ENCODE data around the gene SLC19A1.

The SLC19A1 gene

DNA sequence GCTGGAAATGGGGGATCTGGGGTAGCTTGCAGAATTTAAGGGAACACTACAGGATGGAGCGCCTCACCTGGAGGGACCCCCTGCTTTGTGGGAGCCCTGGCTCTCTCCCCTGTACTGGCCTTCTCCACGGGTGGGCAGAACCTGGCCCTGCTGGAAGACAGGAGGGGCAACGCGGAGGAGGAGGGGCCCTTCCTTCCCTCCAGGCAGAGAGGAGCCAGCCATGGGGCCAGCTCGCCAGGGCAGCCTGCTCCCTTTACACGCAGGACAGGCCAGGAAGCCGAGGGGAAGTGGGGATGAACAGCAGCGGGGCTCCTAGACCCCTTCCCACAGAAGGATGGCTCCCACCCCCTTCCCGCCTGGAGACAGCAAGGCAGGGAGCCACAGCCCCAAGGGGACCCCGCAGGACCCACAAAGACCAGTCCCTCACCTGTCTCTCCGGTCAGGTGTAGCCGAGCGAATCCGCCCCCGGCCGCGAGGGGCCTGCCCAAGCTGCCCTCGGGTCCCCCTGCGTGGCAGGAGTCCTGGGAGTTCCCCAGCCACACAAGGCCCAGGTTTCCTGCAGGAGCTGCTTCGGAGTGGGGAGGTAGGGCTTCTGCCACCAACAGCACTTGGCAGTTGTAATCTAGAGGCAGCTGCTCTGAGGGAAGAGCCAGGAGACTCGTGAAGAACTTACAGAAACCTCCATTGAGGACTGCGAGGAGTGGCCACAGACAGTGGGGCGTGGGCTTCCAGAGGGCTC is 1.6 kb upstream of the SLC19A1 start:
- DNase-seq (ENCODE audit: low read depth in 2 of 2): no peak
- TF ChIP-seq, protein P1, sequence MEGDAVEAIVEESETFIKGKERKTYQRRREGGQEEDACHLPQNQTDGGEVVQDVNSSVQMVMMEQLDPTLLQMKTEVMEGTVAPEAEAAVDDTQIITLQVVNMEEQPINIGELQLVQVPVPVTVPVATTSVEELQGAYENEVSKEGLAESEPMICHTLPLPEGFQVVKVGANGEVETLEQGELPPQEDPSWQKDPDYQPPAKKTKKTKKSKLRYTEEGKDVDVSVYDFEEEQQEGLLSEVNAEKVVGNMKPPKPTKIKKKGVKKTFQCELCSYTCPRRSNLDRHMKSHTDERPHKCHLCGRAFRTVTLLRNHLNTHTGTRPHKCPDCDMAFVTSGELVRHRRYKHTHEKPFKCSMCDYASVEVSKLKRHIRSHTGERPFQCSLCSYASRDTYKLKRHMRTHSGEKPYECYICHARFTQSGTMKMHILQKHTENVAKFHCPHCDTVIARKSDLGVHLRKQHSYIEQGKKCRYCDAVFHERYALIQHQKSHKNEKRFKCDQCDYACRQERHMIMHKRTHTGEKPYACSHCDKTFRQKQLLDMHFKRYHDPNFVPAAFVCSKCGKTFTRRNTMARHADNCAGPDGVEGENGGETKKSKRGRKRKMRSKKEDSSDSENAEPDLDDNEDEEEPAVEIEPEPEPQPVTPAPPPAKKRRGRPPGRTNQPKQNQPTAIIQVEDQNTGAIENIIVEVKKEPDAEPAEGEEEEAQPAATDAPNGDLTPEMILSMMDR (IDR thresholded peaks at IDR 0.05; ENCODE audit: low read depth, low read length): no peak
- no peak overlapping the region for H3K4me3 ChIP-seq (replicated peaks in 1 of 2; ENCODE audit: low read depth in 2 of 2, low read length in 2 of 2)

DNA sequence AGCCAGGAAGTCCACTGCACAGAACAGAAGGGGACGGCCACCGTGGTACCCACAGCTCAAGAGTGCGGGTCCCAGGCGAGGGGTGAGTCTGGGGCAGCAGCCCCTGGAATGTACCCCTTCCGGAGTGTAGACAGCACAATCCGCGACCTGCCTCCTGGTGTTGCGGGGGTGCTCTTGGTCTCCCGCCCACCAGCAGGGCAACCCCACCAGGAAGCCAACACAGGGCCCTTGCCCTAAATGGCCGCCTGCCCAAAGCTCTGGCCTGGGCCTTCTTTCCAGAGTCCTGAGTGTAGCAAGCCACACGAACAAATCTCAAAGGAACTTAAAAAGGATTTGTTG is 1.1 kb upstream of the SLC19A1 start:
- TF ChIP-seq, protein P1 (IDR thresholded peaks at IDR 0.05; ENCODE audit: low read depth, low read length): no peak
- no peak overlapping the region for H3K4me3 ChIP-seq (replicated peaks in 1 of 2; ENCODE audit: low read depth in 2 of 2, low read length in 2 of 2)
- no peak for DNase-seq (ENCODE audit: low read depth in 2 of 2)

GRCh38 chr21:45542667-45543370 is 579 bp upstream of the SLC19A1 start:
- peak overlapping the region; percentile 29 to 58 for H3K4me3 ChIP-seq (replicated peaks in 1 of 2; ENCODE audit: low read depth in 2 of 2, low read length in 2 of 2)
- no peak for DNase-seq (ENCODE audit: low read depth in 2 of 2)

DNA sequence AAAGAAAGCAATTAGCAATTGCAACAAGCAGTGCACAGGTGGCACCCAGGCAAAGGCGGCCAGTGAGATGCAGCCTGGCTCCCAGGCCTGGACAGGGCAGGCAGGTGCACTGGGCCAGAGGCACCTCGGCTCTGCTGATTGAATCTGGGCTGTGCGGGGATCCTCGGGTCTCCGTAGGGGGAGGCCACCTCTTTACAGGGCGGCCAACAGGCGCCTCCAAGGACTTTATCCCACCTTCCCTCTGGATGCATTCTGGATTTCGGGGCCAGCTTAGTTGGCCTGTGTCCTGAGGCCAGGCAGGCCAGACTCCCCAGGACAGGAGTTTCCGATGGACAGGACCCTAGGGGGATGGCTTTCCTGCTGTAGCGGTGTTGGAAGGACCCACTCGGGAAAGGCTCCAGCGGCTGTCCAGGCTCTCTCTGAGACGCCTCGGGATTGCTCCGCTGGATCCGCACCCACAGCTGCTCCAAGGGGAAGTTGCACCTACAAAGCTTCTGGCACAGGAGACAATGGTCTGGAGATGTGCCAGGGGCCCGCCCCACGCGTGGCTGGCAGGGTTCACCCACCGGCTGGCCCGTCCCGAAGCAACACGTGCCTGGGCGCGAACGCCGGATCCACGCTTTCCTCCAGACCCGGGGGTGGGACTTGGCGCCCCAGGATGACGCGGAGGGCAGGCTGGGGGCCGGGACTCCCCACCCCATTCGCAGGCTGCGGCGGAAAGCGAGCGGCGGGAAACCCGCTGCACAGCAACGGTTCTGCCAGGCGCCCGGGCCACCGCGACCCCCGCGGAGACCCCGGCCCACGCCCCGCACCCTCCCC is 810 bp downstream of the SLC19A1 start:
- TF ChIP-seq, protein P1 (IDR thresholded peaks at IDR 0.05; ENCODE audit: low read depth, low read length): no peak
- peak overlapping the region; percentile 38 to 58 for H3K4me3 ChIP-seq (replicated peaks in 1 of 2; ENCODE audit: low read depth in 2 of 2, low read length in 2 of 2)
- peak; percentile 57 to 72 for DNase-seq (ENCODE audit: low read depth in 2 of 2)

More at GRCh38 chr21:45542667-45543370, 579 bp upstream of the SLC19A1 start:
- TF ChIP-seq, protein P1 (IDR thresholded peaks at IDR 0.05; ENCODE audit: low read depth, low read length): no peak

- H3K4me3 ChIP-seq (replicated peaks in 1 of 2; ENCODE audit: low read depth in 2 of 2, low read length in 2 of 2): no peak overlapping the region
- DNase-seq (ENCODE audit: low read depth in 2 of 2): no peak
- TF ChIP-seq, protein P1 (IDR thresholded peaks at IDR 0.05; ENCODE audit: low read depth, low read length): no peak
Measured at GRCh38 chr21:45540601-45540970, 1.7 kb downstream of the SLC19A1 start.

DNA sequence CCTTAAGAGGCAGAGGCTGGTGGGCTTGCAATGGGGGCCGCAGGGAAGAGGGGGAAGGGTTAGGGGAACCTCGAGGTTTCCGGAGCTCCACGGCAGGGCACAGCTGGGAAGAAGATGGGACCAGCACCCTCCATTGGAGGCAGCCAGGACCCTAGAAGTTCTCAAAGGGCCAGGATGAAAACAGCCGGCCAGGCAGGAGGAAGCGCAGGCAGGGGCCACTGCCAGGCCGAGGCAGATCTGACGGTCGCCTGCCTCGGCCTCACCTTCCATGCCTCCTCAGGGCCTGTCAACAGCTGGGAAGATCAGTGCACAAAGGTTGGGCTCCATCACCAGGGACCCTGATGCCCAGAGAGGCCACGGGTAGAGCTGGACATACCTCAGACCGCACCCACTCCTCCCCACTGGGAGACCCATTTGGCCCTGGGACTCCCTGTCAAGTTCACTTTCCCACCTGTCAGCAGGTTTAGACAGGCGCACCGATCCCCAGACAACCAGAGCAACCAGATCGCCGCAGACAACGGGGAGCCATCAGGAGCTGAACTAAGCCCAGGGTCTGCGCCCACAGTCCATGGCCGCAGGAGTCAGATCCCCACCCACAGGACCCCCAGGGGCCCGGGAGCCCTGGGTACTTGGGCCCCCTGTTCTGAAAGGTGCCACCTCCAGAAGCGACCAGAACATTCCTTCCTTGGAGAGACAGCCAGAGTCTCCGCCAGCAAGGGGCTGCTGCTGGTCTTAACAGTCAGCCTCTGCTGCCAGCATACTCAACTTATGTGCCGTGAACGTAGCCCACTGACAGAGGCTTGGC is 2.2 kb downstream of the SLC19A1 start:
- DNase-seq (ENCODE audit: low read depth in 2 of 2): no peak
- H3K4me3 ChIP-seq (replicated peaks in 1 of 2; ENCODE audit: low read depth in 2 of 2, low read length in 2 of 2): no peak overlapping the region
- TF ChIP-seq, protein P1 (IDR thresholded peaks at IDR 0.05; ENCODE audit: low read depth, low read length): no peak
